Transverse colon (tissue), 4 donors: ENCODE measurements around the gene PLD3. TPM values are rescaled to one million over a fixed set of nuclear protein-coding genes. Genes with fewer than 3 reads are reported as not detected.

Experiments
- DNase-seq: peaks from one replicate; pipeline ENCODE4 v3.0.0-alpha.2; 2019
- H3K27ac ChIP-seq, 4 donors: fragments of 200-600 bp; sonication (generic); 2 replicates each; pipeline ENCODE4 v1.5.1; 2016 to 2018; ENCODE audit warnings: inconsistent platforms in 4 of 4
- H3K27me3 ChIP-seq: fragments of 200-600 bp; sonication (generic); 2 replicates; pipeline ENCODE4 v1.5.1; 2017; ENCODE audit warnings: inconsistent platforms
- H3K36me3 ChIP-seq, 4 donors: fragments of 200-600 bp; sonication (generic); 2 replicates each; pipeline ENCODE4 v1.5.1; 2017 to 2019; ENCODE audit warnings: inconsistent platforms in 4 of 4
- H3K4me1 ChIP-seq, 4 donors: fragments of 200-600 bp; sonication (generic); 2 replicates each; pipeline ENCODE4 v1.5.1; 2017 to 2020; ENCODE audit warnings: inconsistent platforms in 4 of 4
- H3K4me3 ChIP-seq, 4 donors: fragments of 200-600 bp; sonication (generic); 1 replicate in 1 of 4; 2 replicates in 3 of 4; pipeline versions ENCODE4 v1.5.1 to v1.6.1; 2017 to 2019; ENCODE audit warnings: inconsistent platforms in 4 of 4
- H3K9me3 ChIP-seq, 2 donors: fragments of 200-600 bp; sonication (generic); 2 replicates each; pipeline ENCODE4 v1.5.1; 2017 to 2019; ENCODE audit warnings: inconsistent platforms in 2 of 2
- CTCF ChIP-seq, 5 experiments: fragments of 200-600 bp in 3 of 5; fragments of 450-650 bp in 2 of 5; sonication (generic) in 3 of 5; IDR thresholded peaks; 1 replicate in 2 of 5; 2 replicates in 3 of 5; pipeline ENCODE4 v1.5.1; 2016 to 2017; ENCODE audit warnings: antibody characterized with exemption in 5 of 5, inconsistent platforms in 3 of 5, mild to moderate bottlenecking in 2 of 5, moderate library complexity in 1 of 5
- EP300 ChIP-seq: sonication (generic); formaldehyde crosslinking; IDR thresholded peaks from one replicate; pipeline ENCODE4 v1.6.1; 2017; ENCODE audit warnings: antibody characterized with exemption, low read depth
- POLR2A ChIP-seq: fragments of 450-650 bp; IDR thresholded peaks from one replicate; pipeline ENCODE4 v1.6.1; 2016; ENCODE audit warnings: antibody characterized with exemption, mild to moderate bottlenecking, moderate library complexity
- POLR2AphosphoS5 ChIP-seq, 3 donors: sonication (generic); formaldehyde crosslinking; IDR thresholded peaks; one replicate each; pipeline ENCODE4 v1.6.1; 2016; ENCODE audit warnings: antibody characterized with exemption in 3 of 3
- WGBS, 2 donors: methylation state at CpG; one replicate each; pipeline ENCODE4 v1.1.5; 2018; ENCODE audit warnings: low coverage in 1 of 2; 5-methylcytosine and 5-hydroxymethylcytosine counted together
- in situ Hi-C, 4 donors: fragments of 200-750 bp; cut with MboI; loops; one replicate each; pipeline versions ENCODE4 v1.15.0 to v1.15.1; 2017; ENCODE audit warnings: low sequenced_read_pairs in 3 of 4, low pct_ligation_motif_present in 1 of 4, low pct_unique_long_range_greater_than_20kb in 1 of 4
- intact Hi-C: fragments of 100-400 bp; cut with DNase I; formaldehyde crosslinking; loops from one replicate; pipeline ENCODE4 v1.15.1; 2023; ENCODE audit warnings: low total_unique reads
- total RNA-seq, 4 donors: library from RNA; depleted of rRNA; stranded (reverse); fragments of >200 nt; gene quantifications; one replicate each; pipeline ENCODE4 v1.1.0, GENCODE V29; 2016

Gene PLD3
- total RNA-seq, 4 donors from 2014 or later, result 91.6 to 322 (median 179) TPM

GRCh38 chr19:40358773-40359172, 10.3 kb downstream of the PLD3 start:
- DNase-seq, result peak; percentile 20

GRCh38 chr19:40360020-40360707, 11.7 kb downstream of the PLD3 start:
- Histone ChIP-seq H3K9me3 (no peaks in the 10 kb centered on the region), H3K27ac (no peak overlapping the region), H3K4me1 (peaks cover 0 to 8% (median 0%) of the 10 kb centered on the region in 4 donors), H3K36me3 (no peaks in the 10 kb centered on the region), H3K27me3 (no peaks in the 10 kb centered on the region), H3K4me3 (no peak overlapping the region)
- intact Hi-C loops (no loop called here), in situ Hi-C loops (no loop called here)
- DNase-seq, result no peak
- TF ChIP-seq EP300 (no peak), POLR2A (no peak), CTCF (IDR thresholded peaks at IDR 0.05) (no peak), POLR2AphosphoS5 (IDR thresholded peaks at IDR 0.05) (no peak)
- 92 to 100% methylated on average over 3 to 13 of the region's 13 CpGs for WGBS, 2 donors

More at GRCh38 chr19:40358773-40359172, 10.3 kb downstream of the PLD3 start:
- H3K9me3 ChIP-seq, result no peaks in the 10 kb centered on the region
- no peak for TF ChIP-seq POLR2AphosphoS5 (IDR thresholded peaks at IDR 0.05)
- TF ChIP-seq POLR2A, result no peak
- TF ChIP-seq CTCF (IDR thresholded peaks at IDR 0.05), result no peak
- TF ChIP-seq EP300, result no peak
- WGBS, 2 donors, result 85 to 100% methylated on average over 2 to 5 of the region's 5 CpGs
- H3K36me3 ChIP-seq, result no peaks in the 10 kb centered on the region
- intact Hi-C loops, result no loop called here
- no peaks in the 10 kb centered on the region for H3K27me3 ChIP-seq
- peaks cover 0 to 4% (median 0%) of the 10 kb centered on the region in 4 donors for H3K4me1 ChIP-seq
- no peak overlapping the region for H3K4me3 ChIP-seq
- H3K27ac ChIP-seq, result no peak overlapping the region
- in situ Hi-C loops, result no loop called here

GRCh38 chr19:40360708-40361241, 12.3 kb downstream of the PLD3 start:
- Histone ChIP-seq H3K27ac (peak overlapping the region in 1 of 4 donors; percentile 16), H3K4me1 (peaks cover 0 to 12% (median 0%) of the 10 kb centered on the region in 4 donors), H3K27me3 (no peaks in the 10 kb centered on the region), H3K9me3 (no peaks in the 10 kb centered on the region), H3K36me3 (no peaks in the 10 kb centered on the region), H3K4me3 (no peak overlapping the region)
- no peak for TF ChIP-seq EP300
- no peak for TF ChIP-seq POLR2A
- TF ChIP-seq POLR2AphosphoS5 (IDR thresholded peaks at IDR 0.05), result no peak
- no peak for TF ChIP-seq CTCF (IDR thresholded peaks at IDR 0.05)
- no peak for DNase-seq
- intact Hi-C loops, result no loop called here
- in situ Hi-C loops, result no loop called here
- WGBS, 2 donors, result 88 to 100% methylated on average over 1 to 12 of the region's 12 CpGs

- Histone ChIP-seq H3K9me3 (no peaks in the 10 kb centered on the region), H3K27me3 (no peaks in the 10 kb centered on the region), H3K36me3 (peaks cover 0 to under 1% (median 0%) of the 10 kb centered on the region in 4 donors), H3K27ac (no peak overlapping the region), H3K4me3 (no peak overlapping the region), H3K4me1 (peaks cover 0 to 18% (median 0%) of the 10 kb centered on the region in 4 donors)
- intact Hi-C loops, result no loop called here
- in situ Hi-C loops, result no loop called here
- WGBS, 2 donors, result 86 to 88% methylated on average over 3 of the region's 3 CpGs
- no peak for DNase-seq
- TF ChIP-seq POLR2AphosphoS5 (IDR thresholded peaks at IDR 0.05) (no peak), CTCF (IDR thresholded peaks at IDR 0.05) (no peak), EP300 (no peak), POLR2A (no peak)
Measured at GRCh38 chr19:40362160-40362559, 13.7 kb downstream of the PLD3 start.
